ENCODE results near the gene TNK2.
A peak's percentile ranks its signal among the peaks of the same experiment; 100 is the strongest.

The TNK2 gene

DNA sequence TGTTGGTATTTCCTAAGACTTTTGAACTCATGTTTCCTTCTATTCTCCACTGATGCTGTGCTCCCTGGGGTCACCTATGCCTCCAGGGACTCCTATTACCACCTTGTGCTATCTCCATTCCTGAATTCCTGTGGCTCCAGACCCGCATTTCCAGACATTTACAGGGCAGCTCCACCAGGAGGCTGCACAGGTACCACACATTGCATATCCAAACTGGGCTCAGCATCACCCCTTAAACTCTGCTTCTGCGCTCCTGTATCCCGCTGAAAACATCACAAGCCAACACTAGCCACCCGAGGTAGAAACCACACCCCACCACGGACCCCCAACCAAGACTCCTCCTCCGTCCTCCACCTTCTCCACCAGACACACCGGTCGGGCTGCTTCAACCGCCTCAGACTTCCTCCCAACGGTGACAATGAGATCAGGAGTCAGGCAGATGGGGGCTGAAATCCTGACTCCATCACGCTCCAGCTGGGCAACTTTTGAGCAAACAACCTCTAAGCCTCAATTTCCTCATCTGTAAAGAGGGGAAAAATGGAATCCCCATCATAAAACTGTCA, 10.4 kb downstream of the TNK2 start:
- peak in 1 of 2 experiments; percentile 26 for DNase-seq

DNA sequence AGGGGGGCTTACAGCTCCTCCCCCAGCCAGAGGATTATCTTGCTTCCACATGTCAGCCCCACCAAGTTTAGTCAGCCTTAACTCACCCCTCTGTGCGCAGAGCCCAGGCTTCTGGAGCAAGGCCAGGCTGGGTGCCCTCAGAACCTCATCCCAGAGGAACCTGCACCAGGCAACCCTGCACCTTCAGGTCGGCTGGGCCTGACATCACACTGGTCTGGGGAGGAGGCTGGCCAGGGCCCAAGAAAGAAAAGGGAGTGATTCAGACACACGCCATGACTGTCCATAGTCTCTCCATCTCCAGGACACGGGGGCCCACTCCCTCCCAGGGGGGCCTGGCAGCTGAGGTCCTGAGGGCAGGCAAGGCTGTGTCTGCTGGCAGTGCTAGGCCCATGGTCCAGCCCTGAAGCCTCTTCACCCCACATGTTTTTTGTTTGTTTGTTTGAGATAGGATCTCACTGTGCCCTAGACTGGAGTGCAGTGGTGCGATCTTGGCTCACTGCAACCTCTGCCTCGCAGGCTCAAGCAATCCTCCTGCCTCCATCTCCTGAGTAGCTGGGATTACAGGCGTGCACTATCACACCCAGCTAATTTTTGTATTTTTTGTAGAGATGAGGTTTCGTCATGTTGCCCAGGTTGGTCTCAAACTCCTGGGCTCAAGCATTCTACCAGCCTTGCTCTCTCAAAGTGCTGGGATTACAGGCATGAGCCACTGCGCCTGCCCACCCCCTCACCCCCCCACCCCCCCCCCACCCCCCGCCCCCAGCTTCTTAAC, 11.1 kb downstream of the TNK2 start:
- DNase-seq: no peak

DNA sequence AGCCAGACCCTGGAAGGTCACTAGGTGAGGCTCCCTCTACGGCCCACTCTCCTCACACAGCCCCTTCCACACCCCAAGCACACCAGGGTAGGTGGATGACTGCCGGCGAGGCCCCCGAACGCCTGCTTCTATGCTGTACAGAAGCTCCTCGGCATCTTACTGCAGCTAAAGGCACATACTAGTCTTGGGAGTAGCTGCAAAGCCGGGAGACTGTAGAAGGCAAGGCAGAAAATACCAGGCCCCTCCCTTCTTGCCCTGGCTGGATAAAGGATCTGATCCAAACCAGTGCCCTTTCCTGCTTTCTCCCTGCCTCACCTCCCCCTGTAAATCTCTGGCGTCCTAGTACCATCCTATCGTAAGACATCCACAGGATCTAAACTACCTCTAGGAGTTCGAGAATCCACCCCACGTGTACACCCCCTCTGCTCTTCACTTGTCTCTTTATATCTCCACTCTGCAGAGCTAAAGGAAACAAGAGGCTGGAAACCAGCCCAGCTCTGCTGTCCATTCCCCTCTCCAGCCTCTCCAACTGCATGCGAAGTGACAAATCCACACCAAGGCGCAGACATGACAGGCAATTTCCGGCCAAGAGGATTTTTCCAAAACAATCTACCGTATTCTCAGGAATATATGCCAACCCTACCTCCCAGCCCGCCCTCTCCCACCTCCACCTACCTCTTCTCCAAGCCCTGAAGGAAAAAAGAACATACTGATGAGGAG, 11.8 kb downstream of the TNK2 start:
- peak; percentile 44 to 72 for DNase-seq

DNA sequence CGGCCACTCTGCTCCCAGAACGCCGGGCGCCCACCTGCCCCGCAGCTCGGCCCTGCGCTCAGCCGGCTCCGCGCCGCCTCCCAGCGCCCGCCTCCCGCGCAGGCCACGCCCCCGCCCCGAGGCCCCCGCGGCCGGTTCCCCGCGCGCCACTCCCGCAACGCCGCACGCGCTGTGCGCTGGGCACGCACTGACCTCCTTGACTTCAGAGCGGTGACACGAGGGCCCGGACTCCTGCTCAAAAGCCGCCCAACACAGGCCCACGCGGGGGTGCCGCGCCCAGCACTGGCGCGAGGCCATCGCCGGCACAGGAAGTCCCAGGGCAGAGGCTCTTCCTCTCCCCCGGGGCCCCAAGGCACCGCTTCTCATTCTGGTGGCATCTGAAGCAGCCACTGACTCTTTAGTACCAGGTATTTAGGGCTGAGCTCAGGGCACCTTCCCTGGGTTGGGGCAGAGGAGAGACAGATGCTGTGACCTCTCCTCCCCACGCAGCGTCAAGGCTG, 12.4 kb downstream of the TNK2 start:
- peak in 1 of 2 experiments; percentile 62 for DNase-seq

DNA sequence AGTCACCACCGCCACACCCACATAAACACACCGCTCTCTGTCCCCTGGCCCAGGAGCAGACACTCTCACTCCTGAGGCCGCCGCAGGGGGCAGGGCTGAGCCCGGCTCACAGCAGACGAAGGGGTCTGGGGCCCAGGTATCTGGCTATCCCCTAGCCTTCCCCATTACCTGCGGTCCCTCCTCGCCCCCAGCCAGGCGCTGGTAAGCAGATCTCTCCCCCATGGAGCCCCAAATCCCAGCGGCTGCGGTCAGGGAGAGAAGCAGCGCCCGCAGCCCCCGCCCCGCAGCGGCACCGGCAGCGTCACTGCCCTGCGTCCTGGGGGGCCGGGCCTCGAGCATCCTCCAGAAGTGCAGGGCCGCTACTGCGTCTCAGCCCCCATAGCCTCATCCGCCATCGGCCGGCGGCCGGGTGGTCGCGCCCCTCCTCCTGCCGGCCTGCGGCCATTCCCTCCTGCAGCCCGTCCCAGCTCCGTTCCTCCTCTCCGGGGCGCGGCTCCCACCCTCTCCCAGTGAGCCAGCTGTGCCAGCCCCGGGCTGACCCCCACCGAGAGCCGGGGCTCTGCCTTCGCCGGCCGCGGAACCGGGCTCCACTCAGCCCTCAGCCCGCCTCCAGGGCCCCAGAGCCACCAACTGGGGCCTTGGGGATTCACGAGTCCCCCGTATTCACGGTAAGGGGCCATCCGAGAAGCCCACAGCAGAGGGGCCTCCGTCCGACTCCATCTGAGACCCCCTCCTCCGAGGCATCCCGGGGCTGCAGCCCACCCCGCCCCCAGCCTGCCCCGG, 13.1 kb downstream of the TNK2 start:
- DNase-seq: peak; percentile 86

DNA sequence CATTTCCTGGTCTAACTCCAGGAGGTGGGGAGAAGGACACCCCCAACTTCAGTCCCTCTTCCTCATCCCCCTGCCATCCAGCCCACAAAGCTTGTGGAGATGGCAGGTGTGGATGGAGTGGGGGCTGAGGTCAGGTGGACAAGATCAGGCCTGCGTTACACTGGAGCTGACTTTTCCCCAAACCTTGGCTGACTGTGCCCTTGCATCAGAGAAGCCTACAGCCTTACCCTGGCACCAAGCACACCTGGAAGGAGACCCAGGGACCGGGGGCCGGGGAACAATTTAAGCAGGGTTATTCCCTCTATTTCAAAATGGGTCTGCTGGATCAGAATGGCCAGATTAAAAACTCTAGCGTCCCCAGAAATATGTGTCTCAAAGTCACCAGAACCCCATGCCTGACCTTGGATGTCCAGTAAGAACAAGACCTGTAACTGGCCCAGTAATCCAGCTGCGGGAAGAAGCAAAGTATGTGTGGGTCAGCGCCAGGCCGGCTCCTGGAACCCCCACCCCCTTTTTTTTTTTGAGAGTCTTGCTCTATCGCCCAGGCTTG, 14.4 kb downstream of the TNK2 start:
- DNase-seq: no peak

DNA sequence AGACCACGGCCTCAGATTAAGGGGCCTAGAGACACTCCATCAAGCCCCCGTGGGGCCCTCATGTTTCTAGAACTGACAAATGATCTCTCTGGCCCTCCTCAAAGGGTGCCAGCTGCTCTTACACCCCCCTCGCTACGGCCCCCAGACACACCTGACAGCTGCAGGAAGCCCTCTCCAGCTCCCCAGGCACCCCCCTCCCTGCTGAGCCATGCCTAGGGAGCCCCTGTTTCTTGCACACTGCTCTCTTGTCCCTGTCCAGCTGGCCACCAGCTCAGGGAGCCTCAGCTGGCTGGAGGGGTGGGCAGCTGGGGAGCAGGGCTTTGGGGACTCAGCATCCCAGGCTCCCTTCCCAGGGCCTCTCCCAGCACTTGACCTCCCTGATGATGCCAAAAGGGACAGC, 14.8 kb downstream of the TNK2 start:
- peak; percentile 87 to 95 for DNase-seq

DNA sequence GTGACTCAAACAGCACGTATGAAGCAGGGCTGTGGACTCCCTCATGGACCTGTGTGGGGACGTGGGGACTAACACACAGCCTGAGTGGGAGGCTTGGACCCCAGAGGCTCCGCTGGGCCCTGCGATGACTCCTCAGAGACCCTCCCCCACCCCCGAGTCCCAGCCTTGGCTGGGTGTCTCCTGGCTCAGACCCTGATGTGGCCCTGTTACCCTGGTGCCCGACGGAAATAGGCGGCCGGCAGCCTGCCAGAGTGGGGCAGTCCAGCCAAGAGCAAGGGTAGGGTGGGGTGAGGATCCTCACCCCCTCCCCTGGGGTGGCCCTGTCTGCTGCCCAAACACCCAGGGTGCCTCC, 15.3 kb downstream of the TNK2 start:
- DNase-seq: no peak

DNA sequence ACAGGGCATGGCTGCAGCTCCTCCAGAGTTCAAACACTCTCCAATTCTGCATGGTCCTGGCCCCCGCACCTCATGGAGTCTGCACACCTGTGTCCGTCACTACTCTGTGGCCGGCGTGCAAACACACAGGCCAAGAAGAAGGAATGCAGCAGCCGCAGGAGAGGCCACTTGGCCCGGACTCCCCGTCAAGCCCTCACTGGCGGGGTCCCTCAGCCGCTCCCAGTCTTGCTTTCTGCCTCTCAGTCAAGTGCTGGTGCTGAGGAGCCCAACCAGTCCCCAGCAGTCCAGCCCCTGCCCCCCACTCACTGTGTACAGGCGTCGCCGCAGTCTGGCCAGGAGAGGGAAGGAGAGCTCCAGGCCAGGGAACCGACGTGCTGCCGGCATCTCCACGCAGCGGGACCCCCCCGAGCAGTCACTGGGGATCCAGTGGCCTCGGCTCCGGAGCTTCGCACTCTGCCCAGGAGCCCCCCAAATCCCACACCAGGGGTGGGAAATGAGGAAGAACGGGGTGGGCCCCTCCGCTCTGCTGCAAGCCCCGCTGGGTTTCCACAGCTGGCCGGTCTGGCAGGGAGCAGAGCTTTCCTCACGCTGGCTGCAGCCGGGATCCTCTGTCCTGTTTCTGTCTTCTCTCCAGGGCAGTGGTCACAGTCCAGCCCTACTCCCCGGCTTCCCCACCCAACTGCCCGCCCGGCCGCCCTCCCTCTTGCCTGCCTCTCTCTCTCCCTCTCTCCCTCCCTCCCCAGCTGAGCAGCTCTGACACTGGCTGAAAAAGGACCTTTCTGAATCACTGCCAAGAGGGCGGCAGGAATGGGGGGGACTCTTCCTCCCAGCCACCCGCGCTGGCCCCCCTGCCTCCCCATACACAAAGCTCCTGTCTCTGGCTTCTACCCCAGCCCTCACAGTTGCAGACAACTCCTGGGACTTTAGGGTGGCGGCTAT, 16.0 kb downstream of the TNK2 start:
- DNase-seq: peak in 1 of 2 experiments; percentile 48

DNA sequence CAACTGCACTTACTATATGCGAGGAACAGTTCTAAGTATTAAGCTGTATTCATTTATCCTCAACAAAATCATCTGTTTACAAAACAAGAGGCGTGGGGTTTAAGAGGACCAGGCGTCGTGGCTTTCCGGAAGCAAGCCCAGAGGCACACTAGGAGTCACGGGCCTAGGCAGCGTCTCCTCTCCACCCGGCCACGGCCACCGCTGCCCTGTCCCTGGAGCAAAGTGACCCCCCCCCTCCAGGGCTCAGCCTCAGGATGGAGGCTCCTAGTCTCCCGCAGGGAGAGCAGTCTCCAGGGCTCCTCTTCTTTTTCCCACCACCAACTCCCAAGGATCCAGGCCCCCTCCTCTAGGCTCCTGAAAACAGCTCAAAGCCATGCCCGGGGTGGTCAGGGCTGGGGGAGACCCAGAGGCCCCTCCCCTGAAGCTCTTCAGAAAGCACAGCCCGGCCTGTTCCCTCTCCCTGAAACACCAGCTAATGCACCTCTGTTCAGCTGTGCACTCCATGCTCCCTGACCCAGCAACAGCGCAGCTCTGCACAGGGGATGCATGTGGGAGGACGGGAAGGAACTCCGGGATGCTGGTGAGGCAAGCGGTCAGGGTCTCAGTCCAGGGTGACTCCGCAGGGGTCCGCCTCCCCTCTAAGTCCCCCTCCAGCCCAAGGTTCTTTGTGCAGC, 16.8 kb downstream of the TNK2 start:
- DNase-seq: no peak

DNA sequence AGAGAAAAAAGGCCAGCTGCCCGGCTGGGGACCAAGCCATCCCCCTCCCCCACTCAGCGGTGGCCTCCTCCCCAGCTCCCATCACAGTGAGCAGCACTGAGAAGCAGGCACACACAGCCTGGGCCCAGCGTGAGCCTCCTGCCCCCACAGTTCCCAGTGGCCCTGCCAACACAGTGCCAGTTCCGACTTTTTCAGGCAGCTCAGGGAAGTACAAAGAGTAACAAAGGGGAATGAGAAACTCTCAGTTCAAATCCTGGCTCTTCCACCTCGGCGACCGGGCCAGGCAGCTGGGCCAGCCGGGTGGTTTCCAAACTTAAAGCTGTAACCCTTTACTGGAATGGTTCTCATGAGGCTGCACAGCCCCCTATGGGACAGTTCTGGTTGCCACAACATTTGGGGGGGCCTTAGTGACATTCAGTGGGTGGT, 18.5 kb downstream of the TNK2 start:
- DNase-seq: no peak

DNA sequence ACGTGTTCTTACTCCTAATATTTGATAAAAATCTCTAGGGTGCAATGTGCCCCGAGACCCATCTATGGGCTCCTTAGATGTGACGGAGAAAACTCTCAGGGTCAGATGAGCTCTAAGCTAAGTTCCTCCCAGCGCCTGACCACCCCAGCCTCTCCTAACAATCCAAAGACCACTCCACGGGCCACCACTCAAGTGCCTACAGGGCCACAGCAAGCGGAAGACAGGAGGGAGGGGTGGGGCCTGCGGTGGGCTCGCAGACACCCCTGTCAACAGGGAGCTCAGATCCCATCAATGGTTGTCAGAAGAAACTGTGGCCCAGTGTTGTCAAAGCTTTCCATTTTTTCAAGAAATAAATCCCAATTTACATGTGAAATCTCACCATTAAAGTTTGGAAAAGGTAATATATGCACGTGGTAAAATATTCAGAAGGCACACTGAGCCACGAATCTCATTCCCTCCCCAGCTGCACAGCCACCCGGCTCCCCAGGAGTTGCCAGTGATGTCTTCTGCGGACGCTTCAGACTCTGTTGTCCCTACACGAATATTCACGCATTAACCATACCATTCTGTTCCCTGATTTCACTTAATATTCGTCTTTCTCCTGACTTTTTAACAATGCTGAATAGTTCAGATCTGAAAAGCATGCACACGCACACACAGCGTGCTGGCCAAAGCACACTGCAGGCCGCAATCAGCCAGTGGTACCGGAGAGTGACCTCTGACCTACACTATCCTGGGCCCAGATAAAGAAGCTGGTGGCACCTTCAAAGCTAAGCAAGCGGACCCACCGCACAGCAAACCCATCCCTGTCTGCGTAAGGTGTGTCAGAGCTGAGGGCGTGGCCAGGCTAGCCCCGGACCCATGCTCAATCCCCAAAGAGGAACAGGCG, 19.1 kb downstream of the TNK2 start:
- no peak for DNase-seq

DNA sequence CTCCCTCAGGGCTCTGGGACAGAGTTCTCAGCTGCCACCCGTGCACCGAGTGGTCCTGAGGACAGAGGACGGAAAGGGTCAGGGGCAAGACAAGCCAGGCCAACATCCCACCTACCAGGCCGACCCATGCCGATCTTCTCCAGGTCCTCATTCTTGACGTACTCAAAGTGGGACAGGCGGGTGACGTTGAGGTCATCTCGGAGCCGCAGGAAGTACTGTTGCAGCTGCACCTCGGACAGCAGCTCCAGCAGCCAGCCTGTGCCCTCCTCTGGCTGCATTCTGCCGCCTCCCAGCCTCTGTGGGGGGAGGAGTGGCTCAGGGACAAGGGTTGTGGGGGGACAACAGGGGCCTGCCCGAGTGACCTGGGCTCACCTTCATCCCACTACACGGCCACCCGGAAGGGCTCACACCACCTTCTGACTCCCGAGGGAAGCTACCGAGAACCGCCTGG, 20.0 kb downstream of the TNK2 start:
- DNase-seq: no peak

DNA sequence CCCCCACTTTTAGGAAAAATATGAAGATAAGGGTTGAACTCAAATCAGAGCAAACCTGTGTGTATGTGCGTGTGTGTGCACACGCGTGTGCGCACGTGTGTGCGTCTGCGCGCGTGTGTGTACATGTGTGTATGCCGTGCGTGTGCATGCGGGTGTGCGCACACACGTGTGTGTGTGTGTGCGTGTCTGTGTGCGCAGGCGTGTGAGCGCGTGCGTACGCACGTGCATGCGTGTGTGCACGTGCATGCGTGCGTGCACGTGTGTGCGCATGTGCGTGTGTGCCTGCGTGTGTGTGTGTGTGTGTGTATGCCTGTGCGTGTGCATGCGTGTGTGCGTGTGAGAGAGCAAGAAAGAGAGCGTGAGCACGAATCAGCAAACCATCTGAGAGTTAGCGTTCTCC, 20.7 kb downstream of the TNK2 start:
- no peak for DNase-seq

DNA sequence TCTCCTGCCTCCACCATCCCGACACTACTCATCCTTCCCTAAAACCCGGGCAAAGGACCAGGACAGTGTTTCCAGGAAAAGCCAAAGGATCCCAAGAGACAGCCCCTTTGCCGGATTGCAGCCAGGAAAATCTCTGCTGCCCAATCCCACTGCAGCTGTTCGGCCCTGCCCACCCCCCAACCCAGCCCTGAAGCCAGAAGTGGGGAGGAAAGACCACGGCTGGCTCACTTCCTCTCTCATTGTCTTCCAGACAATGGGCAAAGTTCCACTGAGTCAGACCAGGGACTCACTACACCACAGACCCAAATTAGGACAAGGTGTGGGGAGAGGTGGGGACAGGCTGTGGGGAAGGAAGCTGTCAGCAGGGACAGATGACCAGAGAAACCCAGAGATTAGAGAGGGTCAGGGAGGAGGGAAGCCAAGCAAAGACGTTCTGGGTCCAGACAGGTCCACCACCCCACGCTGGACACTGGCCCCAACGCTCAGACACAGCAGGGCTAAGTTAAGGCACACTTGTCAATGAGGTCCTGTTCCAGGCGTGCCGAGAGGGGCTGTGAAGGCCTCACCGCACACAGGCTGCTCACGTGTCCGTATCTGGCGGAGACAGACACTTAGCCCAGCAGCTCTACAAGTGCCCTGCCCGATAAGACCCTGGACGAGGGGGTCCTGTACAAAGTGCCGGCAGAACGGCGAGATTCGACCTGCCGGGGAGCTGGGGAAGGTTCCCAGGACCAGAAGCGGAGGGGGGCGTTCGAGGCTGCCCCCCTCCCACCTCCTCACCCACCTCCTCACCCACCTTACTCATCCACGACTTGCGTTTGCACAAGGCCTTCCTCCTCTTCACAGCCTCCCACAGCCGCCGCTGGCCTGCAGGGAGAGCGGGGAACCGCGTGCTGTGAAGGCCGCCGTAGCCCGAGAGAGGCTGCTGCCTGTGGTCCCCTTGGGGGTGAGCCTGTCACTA, 21.9 kb downstream of the TNK2 start:
- no peak for DNase-seq

DNA sequence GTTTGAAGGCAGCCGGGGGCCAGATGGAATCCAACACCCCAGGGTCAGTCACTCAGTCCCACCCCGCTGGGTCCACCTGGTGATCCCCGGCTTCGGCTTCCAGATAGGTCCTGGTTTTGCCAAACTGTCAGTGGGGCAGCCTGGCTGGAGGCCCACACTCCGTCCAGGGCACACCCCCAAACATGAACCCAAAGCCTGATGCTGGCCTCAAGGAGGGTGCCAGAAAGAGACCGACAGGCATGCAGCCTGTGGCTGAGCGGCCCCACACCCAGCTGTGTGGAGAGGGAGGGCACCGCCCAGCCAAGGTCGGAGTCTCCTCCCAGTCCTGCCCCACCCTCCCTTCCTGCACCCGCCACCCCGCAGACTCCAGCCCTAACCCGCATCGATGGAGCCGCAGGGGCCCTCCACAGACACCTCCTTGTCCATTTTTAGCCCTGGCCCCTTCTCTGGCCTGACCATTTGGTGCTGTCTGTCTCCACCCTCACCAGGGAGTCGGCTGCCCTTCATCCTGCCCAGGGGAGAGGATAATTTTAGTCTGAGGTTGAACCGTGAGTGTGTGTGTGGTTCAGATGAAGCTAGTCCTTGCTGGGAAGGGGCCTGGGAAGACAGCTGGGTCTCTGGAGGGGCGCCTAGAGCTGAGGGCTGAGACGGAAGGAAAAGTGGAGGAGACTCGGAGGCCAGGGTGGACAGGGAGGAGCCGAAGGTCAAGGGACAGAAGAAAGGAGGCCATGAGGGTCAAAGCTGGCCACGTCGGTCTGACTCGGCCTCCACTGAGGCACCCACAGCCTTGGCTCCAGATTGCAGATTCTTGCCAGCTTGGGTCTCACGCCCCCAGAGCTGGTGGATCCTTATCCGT, 23.1 kb downstream of the TNK2 start:
- DNase-seq: no peak

DNA sequence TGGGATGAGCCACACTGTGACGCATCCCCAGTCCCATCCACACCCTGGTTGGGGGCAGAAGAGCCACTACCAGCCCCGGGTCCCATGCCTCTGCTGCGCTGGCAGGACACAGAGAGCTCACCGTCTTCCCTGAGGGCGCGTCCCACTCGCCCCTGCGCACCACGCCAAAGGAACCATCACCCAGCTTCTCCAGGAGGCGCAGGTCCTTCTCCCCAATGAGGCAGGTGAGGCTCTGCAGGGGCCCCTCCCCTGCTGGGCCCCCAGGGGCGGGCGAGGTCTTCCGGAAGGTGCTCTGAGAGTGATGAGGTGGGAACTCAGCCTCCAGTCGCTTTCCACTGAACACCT, 23.7 kb downstream of the TNK2 start:
- no peak for DNase-seq

DNA sequence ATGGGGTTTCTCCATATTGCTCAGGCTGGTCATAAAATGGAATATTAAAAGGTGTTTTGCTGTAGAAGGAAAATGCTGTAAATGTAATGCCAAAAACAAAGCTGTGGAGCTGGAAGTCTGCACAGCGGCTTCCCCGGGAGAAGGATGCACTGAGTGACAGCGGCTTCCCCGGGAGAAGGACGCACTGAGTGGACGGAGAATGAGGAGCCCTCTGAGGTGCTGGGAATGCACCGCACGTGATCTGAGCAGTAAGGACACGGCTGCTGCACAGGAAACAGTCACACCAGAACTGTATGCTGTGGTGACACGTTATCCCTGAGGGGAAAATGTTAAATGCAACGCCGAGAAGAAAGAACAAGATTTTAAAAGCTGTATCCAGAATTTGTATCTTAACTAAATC, 24.6 kb downstream of the TNK2 start:
- DNase-seq: no peak

All from NCI-H524 (cell line).